Dermis blood vessel endothelial cell (primary cell): ENCODE measurements around the gene ARMS2. TPM values are rescaled to one million over a fixed set of nuclear protein-coding genes. Genes with fewer than 3 reads are reported as not detected.
A peak's percentile ranks its signal among the peaks of the same experiment; 100 is the strongest.

Source experiments
- DNase-seq: peaks from one replicate; pipeline ENCODE4 v3.0.0; 2010
- total RNA-seq: library from RNA; depleted of rRNA; stranded (reverse); fragments of >200 nt; gene quantifications from 2 replicates; pipeline ENCODE4 v1.2.3, GENCODE V29; 2014

The ARMS2 gene
- total RNA-seq, 1 donor from 2014 or later = not detected

GRCh38 chr10:122495406-122496340, 41.2 kb downstream of the ARMS2 start:
- peak; percentile 74 for DNase-seq

GRCh38 chr10:122497241-122497640, 42.8 kb downstream of the ARMS2 start:
- no peak for DNase-seq

- no peak for DNase-seq
Observed at GRCh38 chr10:122498521-122498920, 44.1 kb downstream of the ARMS2 start.

GRCh38 chr10:122499012-122499411, 44.6 kb downstream of the ARMS2 start:
- no peak for DNase-seq

- DNase-seq = no peak
Observed at GRCh38 chr10:122499491-122499941, 45.1 kb downstream of the ARMS2 start.

- DNase-seq = no peak
Observed at GRCh38 chr10:122500194-122500593, 45.7 kb downstream of the ARMS2 start.

GRCh38 chr10:122500726-122501125, 46.3 kb downstream of the ARMS2 start:
- DNase-seq = no peak

GRCh38 chr10:122503012-122503411, 48.6 kb downstream of the ARMS2 start:
- DNase-seq = no peak

- no peak for DNase-seq
Observed at GRCh38 chr10:122503886-122504609, 49.6 kb downstream of the ARMS2 start.

GRCh38 chr10:122504610-122504950, 50.1 kb downstream of the ARMS2 start:
- peak; percentile 95 for DNase-seq

GRCh38 chr10:122505011-122505410, 50.6 kb downstream of the ARMS2 start:
- DNase-seq = no peak

- no peak for DNase-seq
Observed at GRCh38 chr10:122505885-122506645, 51.6 kb downstream of the ARMS2 start.

Other genes with a start within 250 kb of the ARMS2 start
- not detected in 2 replicates for gene BTBD16, start 183.4 kb upstream of the ARMS2 start, total RNA-seq
- 44.5 and 52.1 TPM in 2 replicates for gene PLEKHA1, start 79.9 kb upstream of the ARMS2 start, total RNA-seq
- 54.7 and 117 TPM in 2 replicates for gene HTRA1, start 6.9 kb downstream of the ARMS2 start, total RNA-seq
- not detected in 2 replicates for gene DMBT1, start 106.1 kb downstream of the ARMS2 start, total RNA-seq
- not detected in 2 replicates for gene C10orf120, start 245.2 kb downstream of the ARMS2 start, total RNA-seq